T-helper 2 cell treated with Interferon-gamma antibody and Interleukin-4, amounts not matched to agents 5 μg/mL and 100 μg/mL, for 36 hours (primary cell): ENCODE data around the gene SEC22C.

ENCODE experiments used
- DNase-seq: peaks from one replicate; pipeline ENCODE4 v3.0.0; 2021; ENCODE audit warnings: low spot score
- H3K27ac Mint-ChIP-seq: one replicate; pipeline ENCODE4 v1.8.0; 2021; ENCODE audit warnings: mild to moderate bottlenecking, mixed read lengths
- H3K27me3 Mint-ChIP-seq: one replicate; pipeline ENCODE4 v1.8.0; 2021; ENCODE audit warnings: low read depth, mixed read lengths
- H3K36me3 Mint-ChIP-seq: one replicate; pipeline ENCODE4 v1.8.0; 2021; ENCODE audit warnings: low read depth, mixed read lengths
- H3K4me1 Mint-ChIP-seq: one replicate; pipeline ENCODE4 v1.8.0; 2021; ENCODE audit warnings: low read depth, mixed read lengths
- H3K4me3 Mint-ChIP-seq: one replicate; pipeline ENCODE4 v1.8.0; 2022; ENCODE audit warnings: mild to moderate bottlenecking, moderate library complexity, mixed read lengths
- H3K9me3 Mint-ChIP-seq: one replicate; pipeline ENCODE4 v1.8.0; 2021; ENCODE audit warnings: mixed read lengths

The SEC22C gene

DNA sequence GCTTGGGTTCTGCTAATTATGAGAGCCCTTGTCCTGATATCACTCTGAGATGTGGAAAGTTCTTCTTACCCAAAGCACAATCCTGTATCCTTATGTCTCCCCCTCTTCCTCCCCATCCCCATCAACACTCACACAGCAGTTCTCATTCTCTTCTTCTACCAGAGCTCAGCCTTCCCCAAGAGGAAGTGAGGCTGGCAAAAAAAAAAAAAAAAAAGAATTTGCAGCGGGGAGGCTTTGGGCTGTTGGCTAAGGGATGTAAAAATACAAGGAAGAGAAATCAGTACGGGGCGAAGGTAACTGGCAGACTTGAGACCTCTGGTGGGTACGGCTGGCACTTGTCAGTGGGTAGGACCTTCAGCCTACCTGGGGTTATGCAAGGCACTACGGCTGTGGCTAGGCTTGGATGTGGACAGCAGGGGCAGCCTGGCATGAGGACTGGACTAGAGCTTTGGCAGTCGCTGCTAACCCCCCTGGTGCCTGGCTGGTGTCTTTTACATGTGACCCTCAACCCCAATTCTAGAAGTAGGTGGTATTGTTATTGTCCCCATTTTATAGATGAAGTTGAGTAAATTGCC lies 73.9 kb downstream of the SEC22C start:
- Mint-ChIP-seq H3K36me3 (no peaks in the 10 kb centered on the region), H3K4me3 (no peak overlapping the region), H3K4me1 (peaks cover 21% of the 10 kb centered on the region), H3K9me3 (no peaks in the 10 kb centered on the region), H3K27ac (no peak overlapping the region), H3K27me3 (peaks cover 10% of the 10 kb centered on the region)
- DNase-seq = no peak

DNA sequence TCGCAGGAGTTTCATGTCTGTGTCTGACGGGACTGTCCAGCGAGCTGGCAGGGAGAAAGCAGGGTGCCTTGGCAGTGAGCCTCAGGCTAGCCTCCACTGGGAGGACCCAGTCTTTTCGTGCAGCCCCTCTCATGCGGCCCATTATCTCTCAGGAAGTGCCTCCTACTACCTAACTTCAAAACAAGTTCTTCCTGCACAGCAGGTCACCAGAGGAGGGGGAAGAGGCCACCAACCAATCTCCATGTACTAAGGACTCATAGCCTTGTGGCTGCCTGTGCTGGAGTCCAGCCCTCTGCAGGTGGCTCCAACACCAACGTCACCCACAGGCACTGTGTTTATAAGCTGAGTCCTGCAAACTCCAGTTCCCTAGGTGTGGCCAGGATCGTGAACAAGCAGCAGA lies 74.5 kb downstream of the SEC22C start:
- H3K4me1 Mint-ChIP-seq = peaks cover 22% of the 10 kb centered on the region
- peak overlapping the region; percentile 50 for H3K27ac Mint-ChIP-seq
- DNase-seq = no peak
- no peaks in the 10 kb centered on the region for H3K36me3 Mint-ChIP-seq
- H3K4me3 Mint-ChIP-seq = no peak overlapping the region
- peaks cover 11% of the 10 kb centered on the region for H3K27me3 Mint-ChIP-seq
- H3K9me3 Mint-ChIP-seq = no peaks in the 10 kb centered on the region

DNA sequence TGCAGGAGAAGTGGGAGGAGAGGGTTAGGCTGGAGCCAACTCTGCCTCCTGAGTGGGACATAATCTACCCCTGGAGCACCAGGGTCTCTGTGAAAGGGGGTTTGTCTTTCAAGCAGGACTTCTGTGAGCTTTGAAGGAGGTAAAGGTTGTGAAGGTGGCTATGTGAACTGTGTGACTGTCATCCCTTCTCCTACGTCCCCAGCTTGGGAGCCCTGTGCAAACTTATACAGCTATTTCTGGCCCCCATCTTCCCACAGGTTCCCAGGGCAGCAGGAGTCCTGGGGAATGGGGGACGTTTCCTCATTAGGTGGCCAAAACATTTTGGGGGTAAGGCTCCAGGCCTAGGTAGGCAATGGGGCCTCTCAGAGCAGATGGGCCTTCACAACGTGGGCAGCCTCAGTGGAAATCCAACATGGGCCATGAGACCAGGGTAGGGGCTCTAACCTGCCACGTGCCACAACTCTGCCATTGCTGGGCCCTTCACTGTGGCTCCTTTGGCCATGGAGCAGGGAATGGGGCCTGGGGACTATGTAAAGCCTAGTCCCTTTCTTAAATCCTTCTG lies 75.8 kb downstream of the SEC22C start:
- peaks cover 23% of the 10 kb centered on the region for H3K27me3 Mint-ChIP-seq
- H3K36me3 Mint-ChIP-seq = no peaks in the 10 kb centered on the region
- DNase-seq = no peak
- no peaks in the 10 kb centered on the region for H3K9me3 Mint-ChIP-seq
- no peak overlapping the region for H3K4me3 Mint-ChIP-seq
- peaks cover 21% of the 10 kb centered on the region for H3K4me1 Mint-ChIP-seq
- no peak overlapping the region for H3K27ac Mint-ChIP-seq

DNA sequence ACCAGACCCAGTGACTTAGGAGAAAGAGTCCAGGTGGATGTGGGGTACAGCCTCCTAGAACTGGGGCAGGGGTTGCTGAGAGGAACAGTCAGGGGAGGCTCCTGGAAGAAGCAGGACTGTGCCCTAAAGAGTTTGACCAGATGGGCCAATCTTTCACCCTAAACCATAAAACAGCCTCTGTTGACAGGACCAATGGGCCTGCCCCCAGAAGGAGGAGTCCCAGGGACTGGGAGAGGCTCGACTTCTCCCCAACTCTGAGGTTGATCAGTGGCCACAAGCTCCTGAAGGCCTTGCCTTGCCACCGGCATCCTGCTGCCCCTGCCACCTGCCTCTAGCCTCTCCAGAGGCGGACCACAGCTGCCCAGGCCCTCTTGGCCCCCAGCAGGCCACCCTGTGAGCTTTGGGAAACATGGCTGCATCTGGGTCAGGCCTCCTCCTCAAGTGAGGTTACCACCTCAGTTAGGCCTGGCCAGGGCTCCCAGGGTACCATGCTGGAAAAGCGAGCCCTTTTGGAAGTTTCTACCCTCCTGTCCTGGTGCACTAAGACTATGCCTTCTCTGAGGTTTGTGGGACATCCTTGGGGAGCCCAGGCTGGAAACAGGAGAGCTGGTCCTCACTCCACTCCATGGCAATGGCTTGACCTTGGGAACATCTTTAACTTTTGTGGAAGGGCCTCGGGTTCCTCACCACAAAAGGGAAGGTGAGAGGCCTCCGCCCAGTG lies 76.5 kb downstream of the SEC22C start:
- DNase-seq = no peak
- Mint-ChIP-seq H3K36me3 (no peaks in the 10 kb centered on the region), H3K27ac (no peak overlapping the region), H3K4me1 (peaks cover 21% of the 10 kb centered on the region), H3K9me3 (no peaks in the 10 kb centered on the region), H3K4me3 (no peak overlapping the region), H3K27me3 (peaks cover 29% of the 10 kb centered on the region)

DNA sequence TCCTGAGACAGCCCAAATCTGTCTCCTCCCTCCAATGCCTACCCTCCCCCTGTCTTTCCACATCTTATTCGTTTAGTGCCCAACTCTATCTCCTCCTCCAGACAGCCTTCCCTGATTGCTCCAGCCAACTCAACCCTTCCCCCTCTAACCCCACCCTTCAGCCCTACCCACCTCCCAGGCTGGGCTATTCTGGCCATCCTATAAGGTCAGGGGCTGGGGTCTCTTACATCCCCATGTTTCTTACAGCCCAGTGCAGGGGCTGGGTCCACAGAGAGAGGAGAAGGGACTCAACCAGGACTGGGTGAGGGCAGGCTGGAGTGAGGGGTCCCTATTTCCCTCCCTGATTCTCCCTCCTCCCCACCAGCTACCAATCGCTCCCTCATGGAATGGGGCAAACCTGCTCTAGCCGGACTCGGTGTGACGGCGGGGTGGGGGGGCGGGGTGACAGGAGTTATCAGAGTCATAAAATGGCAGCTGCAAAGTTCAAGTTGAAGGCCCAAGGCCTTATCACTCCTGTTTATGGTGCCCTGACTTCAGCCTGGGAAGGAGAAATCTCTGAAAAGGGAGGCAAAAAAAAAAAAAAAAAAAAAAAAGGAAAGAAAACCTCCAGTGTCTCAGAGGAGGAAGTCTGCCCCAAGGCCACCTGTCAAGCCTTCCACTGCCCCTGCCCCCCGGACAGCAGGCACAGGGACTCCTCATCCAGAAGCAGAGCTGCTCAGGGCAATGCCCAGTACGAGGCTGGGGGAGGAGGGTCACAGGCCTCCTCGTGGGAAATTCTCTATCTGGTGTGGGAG lies 77.2 kb downstream of the SEC22C start:
- no peaks in the 10 kb centered on the region for H3K9me3 Mint-ChIP-seq
- no peak for DNase-seq
- no peaks in the 10 kb centered on the region for H3K36me3 Mint-ChIP-seq
- peaks cover 35% of the 10 kb centered on the region for H3K27me3 Mint-ChIP-seq
- H3K4me1 Mint-ChIP-seq = peaks cover 21% of the 10 kb centered on the region
- H3K4me3 Mint-ChIP-seq = peak overlapping the region; percentile 5
- H3K27ac Mint-ChIP-seq = no peak overlapping the region

DNA sequence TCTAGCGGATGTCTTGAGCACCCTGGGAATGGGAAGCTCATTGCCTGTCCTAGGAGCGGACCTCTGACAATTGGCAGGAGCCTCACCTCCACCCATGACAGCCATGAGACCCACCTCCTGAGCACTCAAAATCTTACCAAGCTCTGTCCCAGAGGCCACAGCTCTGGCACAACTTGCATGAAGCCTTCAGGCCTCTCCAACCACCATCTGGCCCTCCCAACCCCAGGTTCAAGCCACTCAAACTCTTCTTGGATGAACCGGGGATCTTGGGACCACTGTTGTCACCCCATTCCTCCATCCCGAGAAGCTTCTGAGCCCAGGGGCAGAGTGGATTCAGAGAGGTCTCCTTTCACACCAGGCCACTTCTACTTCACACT lies 77.8 kb downstream of the SEC22C start:
- H3K9me3 Mint-ChIP-seq = no peaks in the 10 kb centered on the region
- H3K4me1 Mint-ChIP-seq = peaks cover 21% of the 10 kb centered on the region
- H3K4me3 Mint-ChIP-seq = peak overlapping the region; percentile 68
- no peak overlapping the region for H3K27ac Mint-ChIP-seq
- H3K36me3 Mint-ChIP-seq = no peaks in the 10 kb centered on the region
- H3K27me3 Mint-ChIP-seq = peaks cover 40% of the 10 kb centered on the region
- no peak for DNase-seq

DNA sequence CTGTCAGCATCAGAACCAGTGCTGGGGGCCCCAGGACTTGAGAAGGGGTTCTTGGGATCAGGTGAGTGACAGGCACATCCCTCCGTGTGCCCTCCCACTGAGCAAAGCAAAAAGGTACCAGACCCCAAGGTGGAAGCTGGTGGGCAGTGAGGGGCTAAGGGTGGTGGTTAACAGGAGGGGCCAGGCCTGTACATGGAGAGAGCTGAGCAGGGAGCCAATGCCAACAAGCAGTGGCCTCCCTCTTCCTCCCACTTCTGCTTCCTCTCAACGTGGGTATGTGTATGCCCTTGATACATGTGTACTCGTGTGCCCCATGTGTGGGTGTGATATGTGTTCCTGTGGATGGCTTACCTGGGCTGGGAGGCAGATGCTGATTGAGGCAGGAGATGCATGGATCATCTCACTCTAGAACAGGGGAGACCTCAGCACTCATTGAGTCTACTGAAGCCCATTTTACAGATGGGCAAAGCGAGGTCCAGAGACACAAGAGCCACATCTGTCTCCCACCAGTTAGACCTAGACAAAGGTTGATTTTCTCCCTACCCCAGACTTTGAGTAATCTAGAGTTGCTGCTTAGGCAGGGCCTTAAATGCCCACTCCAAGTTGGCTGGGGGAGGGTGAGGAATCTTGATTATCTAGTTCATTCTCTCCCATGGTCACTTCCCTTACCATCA lies 78.4 kb downstream of the SEC22C start:
- peak overlapping the region; percentile 68 for H3K4me3 Mint-ChIP-seq
- DNase-seq = no peak
- H3K4me1 Mint-ChIP-seq = peaks cover 21% of the 10 kb centered on the region
- H3K27me3 Mint-ChIP-seq = peaks cover 41% of the 10 kb centered on the region
- H3K36me3 Mint-ChIP-seq = no peaks in the 10 kb centered on the region
- no peaks in the 10 kb centered on the region for H3K9me3 Mint-ChIP-seq
- no peak overlapping the region for H3K27ac Mint-ChIP-seq

DNA sequence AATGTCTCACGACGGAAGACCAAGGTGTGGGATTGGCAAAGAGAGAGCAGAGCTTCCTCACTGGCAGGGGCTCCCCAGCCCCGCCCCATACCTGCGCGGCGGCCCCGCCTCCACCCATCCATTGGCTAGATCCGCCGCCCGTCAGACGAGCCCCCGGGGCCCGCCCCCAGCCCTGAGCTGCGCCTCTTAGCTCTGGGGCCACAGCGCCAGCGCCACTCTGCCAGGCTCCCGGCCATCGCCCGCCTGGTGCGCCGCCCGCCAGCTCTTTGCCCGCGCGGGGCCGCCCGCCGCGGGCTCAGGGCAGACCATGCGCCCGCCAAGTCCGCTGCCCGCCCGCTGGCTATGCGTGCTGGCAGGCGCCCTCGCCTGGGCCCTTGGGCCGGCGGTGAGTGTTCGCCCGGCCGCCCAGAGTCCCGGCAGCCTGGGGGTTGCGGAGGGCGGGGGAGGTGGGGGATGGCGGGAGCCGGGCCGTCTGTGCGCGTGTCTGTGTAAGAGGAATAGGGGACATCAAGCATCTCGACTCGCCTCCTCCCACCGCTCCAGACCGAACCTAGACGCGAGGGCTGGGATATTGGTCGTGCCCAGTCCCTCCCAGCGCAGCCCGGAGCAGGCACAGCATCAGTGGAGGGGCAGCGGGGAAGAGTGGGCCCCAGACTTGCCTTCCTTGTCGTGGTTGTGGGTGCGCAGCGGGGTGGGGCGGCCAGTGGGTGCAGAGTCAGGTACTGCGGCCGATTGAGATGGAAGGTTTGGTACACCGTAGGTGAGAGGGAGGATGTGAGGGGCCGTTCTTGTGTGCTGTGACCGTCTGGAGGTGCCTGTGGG lies 79.1 kb downstream of the SEC22C start, which contains the start of gene VIPR1:
Gene VIPR1, plus strand, starts transcription at position 215 of the 822 bp plus-strand sequence. Its CDS starts 93 bp downstream, at position 308.
- DNase-seq = peak; percentile 79
- Mint-ChIP-seq H3K27ac (peak within 1 kb of the TSS; percentile 22), H3K4me3 (peak within 1 kb of the TSS; percentile 95), H3K36me3 (no peaks in the 10 kb centered on the region), H3K9me3 (no peaks in the 10 kb centered on the region), H3K27me3 (peaks cover 46% of the 10 kb centered on the region), H3K4me1 (peaks cover 17% of the 10 kb centered on the region)

DNA sequence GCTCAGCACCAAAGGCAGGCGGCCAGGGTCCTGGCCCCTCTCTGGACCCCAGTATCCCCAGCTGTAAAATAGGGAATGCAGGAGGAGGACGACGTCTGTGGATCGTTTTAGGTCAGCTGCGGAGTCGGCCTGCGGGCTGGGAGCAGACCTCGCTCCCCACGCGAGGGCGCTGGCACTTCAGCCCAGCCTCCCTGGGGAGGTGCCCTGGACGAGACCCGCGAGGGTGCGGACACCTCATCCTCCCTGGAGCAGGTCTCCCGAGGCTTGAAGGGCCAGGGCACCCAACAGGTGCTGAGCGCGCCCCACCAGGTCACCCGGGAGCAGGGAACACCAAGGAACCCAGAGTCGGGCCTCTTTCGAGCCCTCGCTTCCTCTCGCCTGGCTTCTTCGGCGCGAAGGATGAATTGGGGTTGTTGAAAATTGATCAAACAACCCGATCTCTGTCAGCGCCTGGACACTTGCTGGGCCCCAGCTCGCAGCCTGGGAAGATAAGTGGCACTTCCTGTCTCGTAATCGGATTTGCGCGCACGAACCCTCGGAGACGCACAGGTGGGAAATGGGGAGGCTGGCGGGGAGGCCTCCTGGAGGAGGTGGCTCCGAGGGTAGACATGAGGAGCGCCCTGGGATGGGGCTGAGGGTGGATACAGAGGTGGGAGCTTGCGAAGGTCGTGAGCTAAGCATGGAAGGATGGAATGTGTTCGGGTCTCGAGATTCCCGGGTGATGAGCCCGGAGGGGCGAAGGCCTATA lies 79.9 kb downstream of the SEC22C start:
- H3K4me3 Mint-ChIP-seq = peak overlapping the region; percentile 95
- peaks cover 51% of the 10 kb centered on the region for H3K27me3 Mint-ChIP-seq
- peak overlapping the region; percentile 22 for H3K27ac Mint-ChIP-seq
- peak; percentile 41 for DNase-seq
- no peaks in the 10 kb centered on the region for H3K36me3 Mint-ChIP-seq
- H3K9me3 Mint-ChIP-seq = no peaks in the 10 kb centered on the region
- H3K4me1 Mint-ChIP-seq = peaks cover 12% of the 10 kb centered on the region

DNA sequence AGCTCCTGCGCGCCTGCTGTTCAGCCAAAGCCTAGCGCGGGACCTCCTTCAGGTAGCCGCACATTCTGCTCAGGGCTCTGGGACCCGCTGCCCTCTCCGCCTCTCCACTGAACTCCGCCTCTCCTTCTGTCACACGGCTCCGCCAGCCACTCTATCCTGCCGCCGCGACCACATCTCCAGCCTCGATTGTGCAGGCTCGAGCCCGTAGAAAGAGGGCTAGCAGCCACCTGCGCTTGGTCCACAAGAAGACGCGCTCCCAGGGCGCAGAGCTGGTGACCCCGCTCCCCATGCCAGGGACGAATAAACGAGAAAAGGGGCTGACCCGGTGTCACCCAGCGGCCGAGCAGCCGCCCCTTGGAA lies 80.5 kb downstream of the SEC22C start:
- Mint-ChIP-seq H3K36me3 (no peaks in the 10 kb centered on the region), H3K27me3 (peaks cover 54% of the 10 kb centered on the region), H3K4me1 (peaks cover 12% of the 10 kb centered on the region), H3K27ac (no peak overlapping the region), H3K4me3 (peak overlapping the region; percentile 95), H3K9me3 (no peaks in the 10 kb centered on the region)
- DNase-seq = no peak

DNA sequence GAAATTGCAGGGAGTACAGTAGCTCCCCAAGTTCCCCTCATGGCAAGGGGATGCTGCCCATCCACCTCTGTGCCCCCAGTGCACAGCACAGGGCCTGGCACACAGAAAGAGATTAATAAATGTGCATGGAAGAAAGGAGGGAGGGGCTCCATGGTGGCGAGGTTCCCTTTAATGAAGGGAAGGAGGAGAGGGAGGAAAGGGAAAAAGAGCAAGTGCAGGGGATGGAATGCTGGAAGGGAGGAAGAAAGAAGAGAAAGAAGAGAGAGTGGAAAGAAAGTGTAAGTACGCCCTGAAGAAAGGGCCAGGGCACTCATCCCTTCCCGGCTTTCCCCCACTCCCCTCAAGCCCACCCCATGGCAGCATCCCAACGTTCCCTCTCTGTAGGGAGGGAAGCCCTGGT lies 80.9 kb downstream of the SEC22C start:
- Mint-ChIP-seq H3K4me3 (peak overlapping the region; percentile 47), H3K27me3 (peaks cover 56% of the 10 kb centered on the region)

DNA sequence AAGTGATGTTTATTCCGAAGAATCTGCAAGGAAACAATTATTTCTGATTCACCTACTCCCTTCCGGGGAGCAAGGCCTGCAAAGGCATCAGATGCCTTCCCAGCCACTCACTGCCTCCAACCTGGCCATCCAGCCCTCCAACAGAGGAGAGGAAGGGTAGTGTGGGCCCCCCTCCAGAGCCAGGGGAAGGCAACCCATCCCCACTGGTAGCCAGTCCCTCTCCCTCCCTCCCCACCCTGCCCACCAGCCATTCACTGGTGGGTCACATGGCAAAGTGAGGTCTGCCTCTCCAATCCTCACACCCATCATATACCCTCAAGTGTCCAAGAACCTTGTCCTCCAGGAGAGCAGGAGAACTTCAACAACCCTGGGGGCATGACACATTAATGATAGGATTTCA lies 81.7 kb downstream of the SEC22C start:
- H3K4me3 Mint-ChIP-seq = no peak overlapping the region
- no peaks in the 10 kb centered on the region for H3K36me3 Mint-ChIP-seq
- H3K27ac Mint-ChIP-seq = no peak overlapping the region
- no peaks in the 10 kb centered on the region for H3K9me3 Mint-ChIP-seq
- peaks cover 12% of the 10 kb centered on the region for H3K4me1 Mint-ChIP-seq
- no peak for DNase-seq
- H3K27me3 Mint-ChIP-seq = peaks cover 56% of the 10 kb centered on the region

More for the DNA sequence above, 80.9 kb downstream of the SEC22C start:
- H3K36me3 Mint-ChIP-seq = no peaks in the 10 kb centered on the region
- H3K4me1 Mint-ChIP-seq = peaks cover 12% of the 10 kb centered on the region
- no peak for DNase-seq
- H3K9me3 Mint-ChIP-seq = no peaks in the 10 kb centered on the region
- H3K27ac Mint-ChIP-seq = peak overlapping the region; percentile 39
